Measurements from ENCODE around the gene TXNRD2.

TXNRD2 gene

DNA sequence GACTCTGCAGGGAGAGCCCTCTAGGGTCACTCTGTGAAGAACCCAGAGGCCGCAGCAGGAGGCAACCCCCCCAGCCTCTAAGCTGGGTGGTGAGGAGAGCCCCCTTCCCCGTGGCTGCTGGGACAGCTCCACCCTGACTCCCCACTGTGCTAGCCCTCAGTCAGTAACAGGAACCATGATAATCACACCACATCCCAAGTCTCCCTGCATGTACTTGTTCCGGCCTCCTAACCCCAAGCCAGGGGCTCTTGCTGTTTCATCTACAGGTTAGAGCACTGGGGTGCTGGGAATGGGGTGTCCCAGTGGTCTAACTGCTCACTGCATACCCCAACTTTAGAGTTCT, 48.1 kb upstream of the TXNRD2 start:
- no peak overlapping the region for H4K8ac ChIP-seq (ENCODE audit: low read length)
- DNase-seq = no peak
- no peak overlapping the region for H3K18ac ChIP-seq (ENCODE audit: low read depth in 1 of 2, low read length in 2 of 2)
- no peak overlapping the region for H2BK5ac ChIP-seq (ENCODE audit: low read depth, low read length, poor library complexity, severe bottlenecking)
- H3K4ac ChIP-seq (ENCODE audit: low read depth in 1 of 2, low read length in 2 of 2) = no peak overlapping the region
- H3K9ac ChIP-seq (ENCODE audit: low read length) = no peak overlapping the region
- no peaks in the 10 kb centered on the region for H3K36me3 ChIP-seq (ENCODE audit: control insufficient read depth in 1 of 2, insufficient read depth in 2 of 2, low read depth in 1 of 2, low read length in 2 of 2)
- H3K14ac ChIP-seq (ENCODE audit: low read length in 2 of 2) = no peak overlapping the region
- H3K4me1 ChIP-seq (ENCODE audit: control insufficient read depth, insufficient read depth, low read depth, low read length) = peaks cover 36% of the 10 kb centered on the region
- H2BK15ac ChIP-seq (ENCODE audit: low read depth, poor library complexity, severe bottlenecking) = no peak overlapping the region
- no peak overlapping the region for H3K4me3 ChIP-seq (ENCODE audit: insufficient read depth in 1 of 2, low read depth in 1 of 2, low read length in 2 of 2)
- peaks cover 15% of the 10 kb centered on the region for H3K79me1 ChIP-seq (replicated peaks; ENCODE audit: low read length, poor library complexity, severe bottlenecking)
- 76% methylated on average over 3 of the region's 3 CpGs for WGBS
- no peak overlapping the region for H2AFZ ChIP-seq (ENCODE audit: low read depth, low read length)
- no peaks in the 10 kb centered on the region for H3K9me3 ChIP-seq (ENCODE audit: control insufficient read depth, low read length)
- no peak overlapping the region for H2BK12ac ChIP-seq (ENCODE audit: low read length in 2 of 2)
- H3K27me3 ChIP-seq (ENCODE audit: control insufficient read depth in 1 of 2, insufficient read depth in 1 of 2, low read length in 2 of 2) = peaks cover 0 to 2% of the 10 kb centered on the region in 2 experiments
- H3K4me2 ChIP-seq (ENCODE audit: low read length, poor library complexity, severe bottlenecking) = no peak overlapping the region
- no peak overlapping the region for H3K23ac ChIP-seq (ENCODE audit: low read length in 2 of 2)
- H3K27ac ChIP-seq (ENCODE audit: low read length, poor library complexity, severe bottlenecking) = no peak overlapping the region
- H2AK5ac ChIP-seq (ENCODE audit: low read length, severe bottlenecking) = no peak overlapping the region
- H2BK120ac ChIP-seq (ENCODE audit: low read depth, low read length) = no peak overlapping the region
- no peak overlapping the region for H4K91ac ChIP-seq (ENCODE audit: low read length)

DNA sequence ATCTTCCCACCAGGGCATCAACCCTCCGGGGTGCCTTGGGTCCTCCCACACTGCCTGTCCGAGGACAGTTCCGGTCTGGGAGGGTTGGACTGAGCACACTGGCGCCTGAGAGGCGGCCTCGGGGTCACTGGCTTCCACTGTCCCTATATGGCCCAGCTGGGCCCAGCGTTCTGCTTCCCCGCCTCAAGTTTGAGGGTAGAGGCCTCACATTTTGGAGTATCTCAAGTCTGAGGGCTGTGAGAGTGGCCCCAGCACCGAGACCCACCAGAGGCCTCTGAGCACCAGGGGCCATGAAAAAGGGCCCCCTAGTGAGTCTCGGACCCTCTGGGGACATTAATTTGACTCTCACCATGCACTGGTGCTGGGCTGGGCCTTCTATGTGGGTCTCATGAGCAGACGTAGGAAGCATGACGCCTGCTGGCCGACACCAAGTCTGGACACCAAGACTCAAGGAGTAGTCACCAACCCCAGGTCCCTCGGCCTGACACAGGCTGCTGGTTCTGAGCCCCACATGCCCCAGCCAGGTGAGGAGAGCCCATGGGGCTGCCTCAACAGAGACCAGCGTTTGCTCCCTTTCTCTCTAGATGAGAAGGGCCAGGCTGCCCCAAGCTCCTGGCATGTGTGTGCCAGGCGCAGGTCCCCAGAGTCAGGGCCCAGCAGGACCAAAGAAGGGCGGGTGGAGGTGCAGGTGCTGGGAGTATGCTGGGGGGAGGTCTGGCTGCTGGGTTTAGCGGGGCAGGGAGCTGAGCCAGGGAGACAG, 47.5 kb upstream of the TXNRD2 start:
- Histone ChIP-seq H3K4me1 (ENCODE audit: control insufficient read depth, insufficient read depth, low read depth, low read length) (peaks cover 41% of the 10 kb centered on the region), H2BK120ac (ENCODE audit: low read depth, low read length) (no peak overlapping the region), H3K36me3 (ENCODE audit: control insufficient read depth in 1 of 2, insufficient read depth in 2 of 2, low read depth in 1 of 2, low read length in 2 of 2) (no peaks in the 10 kb centered on the region), H3K4me3 (ENCODE audit: insufficient read depth in 1 of 2, low read depth in 1 of 2, low read length in 2 of 2) (no peak overlapping the region), H2AK5ac (ENCODE audit: low read length, severe bottlenecking) (no peak overlapping the region), H3K27me3 (ENCODE audit: control insufficient read depth in 1 of 2, insufficient read depth in 1 of 2, low read length in 2 of 2) (peaks cover 0 to 2% of the 10 kb centered on the region in 2 experiments), H3K9ac (ENCODE audit: low read length) (no peak overlapping the region), H3K23ac (ENCODE audit: low read length in 2 of 2) (no peak overlapping the region), H3K4me2 (ENCODE audit: low read length, poor library complexity, severe bottlenecking) (no peak overlapping the region), H2BK15ac (ENCODE audit: low read depth, poor library complexity, severe bottlenecking) (no peak overlapping the region), H2BK5ac (ENCODE audit: low read depth, low read length, poor library complexity, severe bottlenecking) (no peak overlapping the region), H2AFZ (ENCODE audit: low read depth, low read length) (no peak overlapping the region), H3K14ac (ENCODE audit: low read length in 2 of 2) (no peak overlapping the region), H3K18ac (ENCODE audit: low read depth in 1 of 2, low read length in 2 of 2) (no peak overlapping the region), H2BK12ac (ENCODE audit: low read length in 2 of 2) (no peak overlapping the region), H3K27ac (ENCODE audit: low read length, poor library complexity, severe bottlenecking) (no peak overlapping the region), H3K4ac (ENCODE audit: low read depth in 1 of 2, low read length in 2 of 2) (no peak overlapping the region), H4K91ac (ENCODE audit: low read length) (no peak overlapping the region), H3K9me3 (ENCODE audit: control insufficient read depth, low read length) (no peaks in the 10 kb centered on the region), H4K8ac (ENCODE audit: low read length) (no peak overlapping the region), H3K79me1 (replicated peaks; ENCODE audit: low read length, poor library complexity, severe bottlenecking) (peaks cover 19% of the 10 kb centered on the region)
- DNase-seq = no peak
- 92% methylated on average over 17 of the region's 18 CpGs for WGBS

DNA sequence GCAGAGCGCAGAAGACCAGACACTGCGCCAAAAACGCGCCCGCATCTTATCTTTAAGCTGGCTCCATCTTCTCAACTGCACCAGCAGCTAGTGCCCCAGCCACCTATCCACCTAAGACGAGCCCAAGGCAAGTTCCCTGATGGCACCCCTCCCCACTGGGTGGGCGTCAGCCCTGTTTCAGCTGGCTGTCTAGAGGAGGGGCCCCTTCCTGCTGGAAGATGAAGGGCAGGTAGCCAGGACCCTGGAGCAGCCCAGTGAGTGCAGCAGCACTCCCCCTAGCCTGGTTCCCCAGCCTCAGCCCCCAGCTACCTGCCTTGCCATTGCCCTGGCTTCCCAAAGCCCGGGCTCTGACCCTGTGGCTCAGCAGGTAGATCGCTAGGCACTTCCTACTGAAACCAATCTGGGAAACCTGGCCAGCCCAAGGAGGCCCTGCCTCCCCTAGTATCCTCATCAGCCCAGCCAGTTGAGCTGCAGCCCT, 46.8 kb upstream of the TXNRD2 start:
- no peak overlapping the region for H3K4ac ChIP-seq (ENCODE audit: low read depth in 1 of 2, low read length in 2 of 2)
- H3K9ac ChIP-seq (ENCODE audit: low read length) = no peak overlapping the region
- peaks cover 23% of the 10 kb centered on the region for H3K79me1 ChIP-seq (replicated peaks; ENCODE audit: low read length, poor library complexity, severe bottlenecking)
- no peak overlapping the region for H2BK12ac ChIP-seq (ENCODE audit: low read length in 2 of 2)
- no peak overlapping the region for H3K4me2 ChIP-seq (ENCODE audit: low read length, poor library complexity, severe bottlenecking)
- no peaks in the 10 kb centered on the region for H3K9me3 ChIP-seq (ENCODE audit: control insufficient read depth, low read length)
- H3K36me3 ChIP-seq (ENCODE audit: control insufficient read depth in 1 of 2, insufficient read depth in 2 of 2, low read depth in 1 of 2, low read length in 2 of 2) = no peaks in the 10 kb centered on the region
- no peak for DNase-seq
- H4K91ac ChIP-seq (ENCODE audit: low read length) = no peak overlapping the region
- WGBS = 86% methylated on average over 9 of the region's 9 CpGs
- H3K4me1 ChIP-seq (ENCODE audit: control insufficient read depth, insufficient read depth, low read depth, low read length) = peaks cover 49% of the 10 kb centered on the region
- H2BK5ac ChIP-seq (ENCODE audit: low read depth, low read length, poor library complexity, severe bottlenecking) = no peak overlapping the region
- peaks cover 0 to 2% of the 10 kb centered on the region in 2 experiments for H3K27me3 ChIP-seq (ENCODE audit: control insufficient read depth in 1 of 2, insufficient read depth in 1 of 2, low read length in 2 of 2)
- no peak overlapping the region for H2AK5ac ChIP-seq (ENCODE audit: low read length, severe bottlenecking)
- H3K27ac ChIP-seq (ENCODE audit: low read length, poor library complexity, severe bottlenecking) = no peak overlapping the region
- no peak overlapping the region for H3K14ac ChIP-seq (ENCODE audit: low read length in 2 of 2)
- no peak overlapping the region for H2BK120ac ChIP-seq (ENCODE audit: low read depth, low read length)
- no peak overlapping the region for H3K4me3 ChIP-seq (ENCODE audit: insufficient read depth in 1 of 2, low read depth in 1 of 2, low read length in 2 of 2)
- no peak overlapping the region for H3K23ac ChIP-seq (ENCODE audit: low read length in 2 of 2)
- H3K18ac ChIP-seq (ENCODE audit: low read depth in 1 of 2, low read length in 2 of 2) = no peak overlapping the region
- H2BK15ac ChIP-seq (ENCODE audit: low read depth, poor library complexity, severe bottlenecking) = no peak overlapping the region
- H2AFZ ChIP-seq (ENCODE audit: low read depth, low read length) = no peak overlapping the region
- H4K8ac ChIP-seq (ENCODE audit: low read length) = no peak overlapping the region

DNA sequence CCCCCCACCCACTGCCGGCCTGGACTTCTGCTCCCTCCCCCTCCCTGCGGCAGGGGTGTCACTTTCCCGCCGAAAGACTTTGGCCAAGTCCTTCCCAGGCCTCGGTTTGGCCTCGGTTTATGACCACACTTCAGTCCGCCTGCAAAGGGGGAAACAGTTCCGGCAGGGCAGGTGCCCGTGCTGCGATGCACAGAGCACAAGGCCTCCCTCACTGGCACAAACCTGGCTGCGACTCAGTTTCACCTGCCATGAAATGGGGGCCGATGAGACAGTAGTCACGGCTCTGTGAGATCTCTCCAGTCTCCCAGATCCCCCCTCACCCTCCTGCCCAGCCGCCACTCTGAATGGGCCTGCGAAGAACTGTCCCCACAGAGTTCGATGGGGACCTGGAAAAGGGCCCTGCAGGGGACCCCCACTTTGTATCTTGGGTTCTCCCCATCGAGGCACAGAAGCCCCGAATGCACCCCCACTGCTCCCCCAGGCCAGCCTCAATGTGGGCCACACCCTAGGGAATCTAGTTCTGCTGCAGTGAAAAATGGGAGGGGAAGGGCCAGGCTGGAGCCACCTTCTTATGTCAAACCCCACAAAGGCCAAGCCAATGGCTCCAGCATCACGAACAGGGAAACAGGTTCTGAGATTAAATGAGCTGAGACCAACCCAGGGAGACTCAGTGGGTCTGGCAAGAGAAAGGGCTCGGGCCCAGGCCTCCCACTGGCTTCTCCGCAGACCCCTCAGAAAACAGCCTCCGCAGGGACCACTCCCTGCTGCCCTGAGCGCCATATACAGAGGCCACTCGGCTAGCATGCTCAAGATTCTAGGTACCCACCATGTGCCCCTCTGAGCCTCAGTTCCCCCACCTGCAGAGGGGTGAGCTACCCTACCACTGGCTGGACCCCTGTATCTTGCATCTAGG, 46.0 kb upstream of the TXNRD2 start:
- H2AFZ ChIP-seq (ENCODE audit: low read depth, low read length) = no peak overlapping the region
- no peak overlapping the region for H2BK12ac ChIP-seq (ENCODE audit: low read length in 2 of 2)
- no peak overlapping the region for H4K91ac ChIP-seq (ENCODE audit: low read length)
- no peak overlapping the region for H3K14ac ChIP-seq (ENCODE audit: low read length in 2 of 2)
- H3K9me3 ChIP-seq (ENCODE audit: control insufficient read depth, low read length) = no peaks in the 10 kb centered on the region
- H3K4ac ChIP-seq (ENCODE audit: low read depth in 1 of 2, low read length in 2 of 2) = no peak overlapping the region
- no peak overlapping the region for H2AK5ac ChIP-seq (ENCODE audit: low read length, severe bottlenecking)
- H3K4me1 ChIP-seq (ENCODE audit: control insufficient read depth, insufficient read depth, low read depth, low read length) = peaks cover 55% of the 10 kb centered on the region
- no peak overlapping the region for H3K27ac ChIP-seq (ENCODE audit: low read length, poor library complexity, severe bottlenecking)
- H3K79me1 ChIP-seq (replicated peaks; ENCODE audit: low read length, poor library complexity, severe bottlenecking) = peaks cover 30% of the 10 kb centered on the region
- no peak for DNase-seq
- no peak overlapping the region for H3K4me2 ChIP-seq (ENCODE audit: low read length, poor library complexity, severe bottlenecking)
- WGBS = 72% methylated on average over 24 of the region's 24 CpGs
- no peak overlapping the region for H2BK120ac ChIP-seq (ENCODE audit: low read depth, low read length)
- peaks cover 0 to 4% of the 10 kb centered on the region in 2 experiments for H3K36me3 ChIP-seq (ENCODE audit: control insufficient read depth in 1 of 2, insufficient read depth in 2 of 2, low read depth in 1 of 2, low read length in 2 of 2)
- no peak overlapping the region for H2BK5ac ChIP-seq (ENCODE audit: low read depth, low read length, poor library complexity, severe bottlenecking)
- no peak overlapping the region for H4K8ac ChIP-seq (ENCODE audit: low read length)
- no peak overlapping the region for H2BK15ac ChIP-seq (ENCODE audit: low read depth, poor library complexity, severe bottlenecking)
- H3K18ac ChIP-seq (ENCODE audit: low read depth in 1 of 2, low read length in 2 of 2) = no peak overlapping the region
- no peak overlapping the region for H3K23ac ChIP-seq (ENCODE audit: low read length in 2 of 2)
- peaks cover 0 to 2% of the 10 kb centered on the region in 2 experiments for H3K27me3 ChIP-seq (ENCODE audit: control insufficient read depth in 1 of 2, insufficient read depth in 1 of 2, low read length in 2 of 2)
- H3K9ac ChIP-seq (ENCODE audit: low read length) = no peak overlapping the region
- H3K4me3 ChIP-seq (ENCODE audit: insufficient read depth in 1 of 2, low read depth in 1 of 2, low read length in 2 of 2) = no peak overlapping the region
